Thoracic aorta (tissue), 2 donors: ENCODE measurements around the gene NPAS3. TPM values are rescaled to one million over a fixed set of nuclear protein-coding genes. Genes with fewer than 3 reads are reported as not detected.
"Not testable (repeated sequence)": the region's sequence is repeated elsewhere in the genome, so short reads cannot be mapped to it uniquely, and the experiment has no call there.

Experiments used
- ATAC-seq: fragments of 150-250 bp; one replicate; pipeline ENCODE4 v1.8.0; 2017; ENCODE audit warnings: low read depth; ENCODE audit not compliant: insufficient number of reproducible peaks, low FRiP score
- DNase-seq: peaks from one replicate; pipeline ENCODE4 v3.0.0-alpha.2; 2020; ENCODE audit warnings: low spot score
- H3K27ac ChIP-seq, 2 donors: fragments of 200-600 bp; sonication (generic); 1 replicate in 1 of 2; 2 replicates in 1 of 2; pipeline ENCODE4 v1.5.1; 2016; ENCODE audit warnings: mild to moderate bottlenecking in 2 of 2, moderate library complexity in 2 of 2
- H3K27me3 ChIP-seq: fragments of 200-600 bp; sonication (generic); replicated peaks from 2 replicates; pipeline ENCODE4 v1.6.0; 2016; ENCODE audit warnings: mild to moderate bottlenecking; ENCODE audit not compliant: insufficient read depth
- H3K36me3 ChIP-seq: fragments of 200-600 bp; sonication (generic); one replicate; pipeline ENCODE4 v1.5.1; 2016
- H3K4me1 ChIP-seq, 2 donors: fragments of 200-600 bp; sonication (generic); 1 replicate in 1 of 2; 2 replicates in 1 of 2; pipeline versions ENCODE4 v1.5.1 to v1.6.0; 2016; ENCODE audit warnings: low read depth in 2 of 2, mild to moderate bottlenecking in 1 of 2; ENCODE audit not compliant: control insufficient read depth in 1 of 2
- H3K4me3 ChIP-seq: fragments of 200-600 bp; sonication (generic); 2 replicates; pipeline ENCODE4 v1.5.1; 2016; ENCODE audit warnings: mild to moderate bottlenecking
- H3K9me3 ChIP-seq: fragments of 200-600 bp; sonication (generic); 2 replicates; pipeline ENCODE4 v1.5.1; 2016
- CTCF ChIP-seq: fragments of 200-600 bp; sonication (generic); IDR thresholded peaks from one replicate; pipeline ENCODE4 v1.5.1; 2019; ENCODE audit warnings: antibody characterized with exemption
- total RNA-seq, 2 donors: library from RNA; depleted of rRNA; stranded (reverse); fragments of >200 nt; gene quantifications; one replicate each; pipeline versions ENCODE4 v1.1.0 to v1.2.3, GENCODE V29; 2016

NPAS3 gene
- total RNA-seq, 2 donors from 2014 or later = 1.1 TPM; not detected in 1

GRCh38 chr14:33085799-33086198, 147.1 kb downstream of the NPAS3 start:
- Histone ChIP-seq H3K36me3 (peaks cover 5% of the 10 kb centered on the region), H3K4me1 (no peaks in the 10 kb centered on the region), H3K9me3 (peaks cover 10% of the 10 kb centered on the region), H3K27me3 (no peaks in the 10 kb centered on the region), H3K27ac (no peak overlapping the region), H3K4me3 (no peak overlapping the region)
- TF ChIP-seq CTCF = no peak
- ATAC-seq = no peak
- DNase-seq = no peak

DNA sequence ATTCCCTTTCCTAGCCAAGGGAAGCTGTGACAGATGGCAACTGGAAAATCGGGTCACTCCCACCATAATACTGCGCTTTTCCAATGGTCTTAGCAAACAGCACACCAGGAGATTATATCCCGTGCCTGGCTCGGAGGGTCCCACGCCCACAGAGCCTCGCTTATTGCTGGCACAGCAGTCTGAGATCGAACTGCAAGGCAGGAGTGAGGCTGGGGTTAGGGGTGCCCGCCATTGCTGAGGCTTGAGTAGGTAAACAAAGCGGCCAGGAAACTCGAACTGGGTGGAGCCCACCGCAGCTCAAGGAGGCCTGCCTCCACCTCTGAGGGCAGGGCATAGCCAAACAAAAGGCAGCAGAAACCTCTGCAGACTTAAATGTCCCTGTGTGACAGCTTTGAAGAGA, 149.6 kb downstream of the NPAS3 start:
- not testable (repeated sequence) for H3K4me1 ChIP-seq, H3K36me3 ChIP-seq, H3K4me3 ChIP-seq, ATAC-seq, DNase-seq, H3K27ac ChIP-seq, H3K27me3 ChIP-seq, H3K9me3 ChIP-seq

DNA sequence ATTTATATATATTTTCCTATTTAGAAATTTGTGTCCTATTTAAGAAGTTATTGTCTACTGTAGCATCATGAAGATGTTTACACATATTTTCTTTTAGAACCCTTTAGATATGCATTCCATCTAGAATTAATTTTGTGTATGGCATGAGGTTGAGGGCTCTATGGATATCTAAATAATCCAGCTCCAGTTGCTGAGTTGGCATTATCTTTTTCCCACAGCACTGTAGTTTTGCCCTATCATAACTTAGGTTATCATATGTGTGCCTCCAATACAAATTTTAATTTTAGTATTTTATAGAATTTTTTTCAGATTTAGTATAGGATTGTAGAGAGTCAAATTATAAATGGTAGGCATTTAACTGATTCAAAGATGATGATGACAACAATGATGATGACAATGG, 159.3 kb downstream of the NPAS3 start:
- H3K27me3 ChIP-seq = no peaks in the 10 kb centered on the region
- H3K36me3 ChIP-seq = no peaks in the 10 kb centered on the region
- no peak for TF ChIP-seq CTCF
- DNase-seq (no peak), ATAC-seq (no peak)
- no peaks in the 10 kb centered on the region for H3K9me3 ChIP-seq
- H3K4me3 ChIP-seq = no peak overlapping the region
- H3K27ac ChIP-seq = no peak overlapping the region
- no peaks in the 10 kb centered on the region for H3K4me1 ChIP-seq

DNA sequence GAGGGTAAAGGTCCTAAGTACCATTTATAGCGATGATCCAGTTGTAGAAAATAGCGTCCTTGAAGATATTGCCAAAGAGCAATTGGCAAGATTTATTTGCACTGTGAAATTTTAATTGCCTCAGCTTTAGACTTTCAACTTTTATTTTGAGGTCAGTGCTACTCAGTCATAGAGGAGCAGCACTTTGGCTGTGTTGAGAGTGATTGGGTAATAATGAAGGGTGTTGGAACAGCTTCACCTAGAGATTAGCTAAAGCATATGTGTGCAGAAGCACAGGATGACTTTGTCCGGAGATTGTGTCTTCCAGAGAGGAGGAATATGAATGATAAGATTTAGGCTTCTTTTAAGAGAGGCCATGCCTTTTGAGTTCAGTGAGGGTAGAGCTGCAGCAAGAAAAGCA, 164.8 kb downstream of the NPAS3 start:
- Histone ChIP-seq H3K36me3 (no peaks in the 10 kb centered on the region), H3K4me1 (no peaks in the 10 kb centered on the region), H3K27me3 (no peaks in the 10 kb centered on the region), H3K27ac (no peak overlapping the region), H3K4me3 (no peak overlapping the region), H3K9me3 (no peaks in the 10 kb centered on the region)
- ATAC-seq (no peak), DNase-seq (no peak)
- no peak for TF ChIP-seq CTCF

DNA sequence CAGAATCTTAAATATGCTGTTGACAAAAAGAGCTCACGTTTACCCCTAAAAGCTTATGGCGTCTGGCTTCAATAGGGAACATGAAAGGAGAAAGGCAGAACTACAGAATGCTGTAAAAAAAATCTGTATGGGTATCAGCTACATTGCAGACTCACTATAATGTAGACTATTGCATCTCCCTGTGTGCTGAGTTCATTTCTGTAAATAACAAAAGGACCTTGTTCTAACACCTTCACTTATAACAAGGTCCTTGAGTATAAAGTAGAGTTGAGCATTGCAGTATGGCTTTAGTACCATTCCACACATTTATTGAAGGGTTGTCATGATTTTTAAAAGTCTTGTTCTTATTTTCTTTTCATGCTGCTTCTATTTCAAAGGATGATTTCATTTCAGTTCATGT, 165.3 kb downstream of the NPAS3 start:
- ATAC-seq = no peak
- no peaks in the 10 kb centered on the region for H3K9me3 ChIP-seq
- no peaks in the 10 kb centered on the region for H3K4me1 ChIP-seq
- no peak for DNase-seq
- no peak overlapping the region for H3K27ac ChIP-seq
- no peak for TF ChIP-seq CTCF
- H3K27me3 ChIP-seq = no peaks in the 10 kb centered on the region
- H3K36me3 ChIP-seq = no peaks in the 10 kb centered on the region
- H3K4me3 ChIP-seq = no peak overlapping the region

- DNase-seq (no peak), ATAC-seq (no peak)
- Histone ChIP-seq H3K27me3 (no peaks in the 10 kb centered on the region), H3K4me3 (no peak overlapping the region), H3K4me1 (no peaks in the 10 kb centered on the region), H3K27ac (no peak overlapping the region), H3K9me3 (no peaks in the 10 kb centered on the region), H3K36me3 (no peaks in the 10 kb centered on the region)
- TF ChIP-seq CTCF = no peak
Measured at GRCh38 chr14:33110737-33111443, 172.2 kb downstream of the NPAS3 start.
